GM23338 (cell line): ENCODE measurements around the gene EDEM3. TPM values are rescaled to one million over a fixed set of nuclear protein-coding genes. Genes with fewer than 3 reads are reported as not detected.

Experiments
- ATAC-seq: fragments of 200-7000 bp; cut with Tn5 transposase; 3 replicates; pipeline ENCODE4 v1.9.1; 2020
- DNase-seq: peaks from one replicate; pipeline ENCODE4 v3.0.0-alpha.2; 2015; ENCODE audit warnings: low spot score
- H2AFZ ChIP-seq: fragments of 200-600 bp; sonication (generic); 2 replicates; pipeline ENCODE4 v1.8.0; 2016; ENCODE audit warnings: antibody characterized with exemption, mild to moderate bottlenecking, moderate library complexity
- H3F3A ChIP-seq: fragments of 200-600 bp; sonication (generic); replicated peaks from 2 replicates; pipeline ENCODE4 v1.8.0; 2017; ENCODE audit warnings: antibody characterized with exemption, mixed run types, low read depth
- H3K27ac ChIP-seq: fragments of 200-600 bp; sonication (generic); 2 replicates; pipeline ENCODE4 v1.6.1; 2016; ENCODE audit warnings: low read depth
- H3K27me3 ChIP-seq: fragments of 200-600 bp; sonication (generic); 2 replicates; pipeline ENCODE4 v1.8.0; 2016; ENCODE audit warnings: mild to moderate bottlenecking, mixed run types, moderate library complexity; ENCODE audit not compliant: insufficient read depth
- H3K36me3 ChIP-seq: fragments of 200-600 bp; sonication (generic); 2 replicates; pipeline ENCODE4 v1.8.0; 2016; ENCODE audit warnings: mild to moderate bottlenecking; ENCODE audit not compliant: insufficient read depth
- H3K4me1 ChIP-seq: fragments of 200-600 bp; sonication (generic); 2 replicates; pipeline ENCODE4 v1.8.0; 2016; ENCODE audit warnings: mild to moderate bottlenecking, moderate library complexity; ENCODE audit not compliant: insufficient read depth
- H3K4me2 ChIP-seq: fragments of 200-600 bp; sonication (generic); 2 replicates; pipeline ENCODE4 v1.7.1; 2017; ENCODE audit warnings: mixed run types
- H3K4me3 ChIP-seq: fragments of 200-600 bp; sonication (generic); 2 replicates; pipeline ENCODE4 v1.6.1; 2016; ENCODE audit warnings: mixed run types
- H3K79me2 ChIP-seq: fragments of 200-600 bp; sonication (generic); replicated peaks from 2 replicates; pipeline ENCODE4 v1.8.0; 2017; ENCODE audit warnings: mild to moderate bottlenecking; ENCODE audit not compliant: insufficient read depth
- H3K9me2 ChIP-seq: fragments of 200-600 bp; sonication (generic); 2 replicates; pipeline ENCODE4 v1.8.0; 2017; ENCODE audit not compliant: insufficient read depth
- H4K20me1 ChIP-seq: fragments of 200-600 bp; sonication (generic); replicated peaks from 2 replicates; pipeline ENCODE4 v1.8.0; 2017; ENCODE audit warnings: mild to moderate bottlenecking; ENCODE audit not compliant: insufficient read depth
- H3K27ac Mint-ChIP-seq: 2 replicates; pipeline ENCODE4 v1.8.0; 2020; ENCODE audit warnings: inconsistent platforms, mild to moderate bottlenecking, moderate library complexity, mixed read lengths
- H3K27me3 Mint-ChIP-seq: 3 replicates; pipeline ENCODE4 v1.8.0; 2022; ENCODE audit warnings: low read depth, mild to moderate bottlenecking, moderate library complexity, mixed read lengths, inconsistent platforms; ENCODE audit not compliant: insufficient read depth, poor library complexity
- H3K36me3 Mint-ChIP-seq: 3 replicates; pipeline ENCODE4 v1.8.0; 2021; ENCODE audit warnings: low read depth, mild to moderate bottlenecking, inconsistent platforms, moderate library complexity, mixed read lengths
- H3K4me1 Mint-ChIP-seq: 3 replicates; pipeline ENCODE4 v1.8.0; 2020; ENCODE audit warnings: mild to moderate bottlenecking, inconsistent platforms, mixed read lengths
- H3K4me3 Mint-ChIP-seq: 3 replicates; pipeline ENCODE4 v1.8.0; 2021; ENCODE audit warnings: moderate library complexity, mild to moderate bottlenecking, inconsistent platforms, mixed read lengths
- H3K9me3 Mint-ChIP-seq: 3 replicates; pipeline ENCODE4 v1.8.0; 2020; ENCODE audit warnings: moderate library complexity, mild to moderate bottlenecking, inconsistent platforms, mixed read lengths
- CREB1 ChIP-seq: fragments of 250-450 bp; sonication (Bioruptor Pico); IDR thresholded peaks from 2 replicates; pipeline ENCODE4 v1.5.0; 2020; ENCODE audit warnings: low read depth, mild to moderate bottlenecking, moderate library complexity
- CTCF ChIP-seq, 2 experiments: fragments of 200-600 bp in 1 of 2; sonication (generic) in 1 of 2; conservative IDR thresholded peaks; 2 replicates each; pipeline versions ENCODE4 v1.5.1 to v1.6.1; 2016 to 2017; ENCODE audit warnings: antibody characterized with exemption in 2 of 2, low read depth in 2 of 2, mild to moderate bottlenecking in 2 of 2, moderate library complexity in 1 of 2
- ETS1 ChIP-seq: IDR thresholded peaks from 2 replicates; pipeline ENCODE4 v1.6.1; 2016; ENCODE audit warnings: antibody characterized with exemption
- EZH2 ChIP-seq: fragments of 200-600 bp; sonication (generic); IDR thresholded peaks from one replicate; pipeline ENCODE4 v1.8.0; 2017; ENCODE audit warnings: antibody characterized with exemption, mild to moderate bottlenecking, low read depth; ENCODE audit not compliant: unreplicated experiment
- EZH2phosphoT487 ChIP-seq: fragments of 200-600 bp; sonication (generic); IDR thresholded peaks from one replicate; pipeline ENCODE4 v1.8.1; 2018; ENCODE audit warnings: antibody characterized with exemption; ENCODE audit not compliant: unreplicated experiment
- JUNB ChIP-seq: IDR thresholded peaks from one replicate; pipeline ENCODE4 v1.6.1; 2016; ENCODE audit warnings: antibody characterized with exemption; ENCODE audit not compliant: unreplicated experiment
- NANOG ChIP-seq: IDR thresholded peaks from 2 replicates; pipeline ENCODE4 v1.6.1; 2016; ENCODE audit warnings: antibody characterized with exemption, borderline replicate concordance
- POLR2AphosphoS5 ChIP-seq: IDR thresholded peaks from 2 replicates; pipeline ENCODE4 v1.6.1; 2016; ENCODE audit warnings: antibody characterized with exemption, low read depth
- REST ChIP-seq: IDR thresholded peaks from one replicate; pipeline ENCODE4 v1.6.1; 2018; ENCODE audit warnings: antibody characterized with exemption; ENCODE audit not compliant: unreplicated experiment
- STAT1 ChIP-seq: IDR thresholded peaks from one replicate; pipeline ENCODE4 v1.6.1; 2016; ENCODE audit warnings: antibody characterized with exemption; ENCODE audit not compliant: unreplicated experiment
- ZNF114 ChIP-seq: fragments of 250-450 bp; sonication (Bioruptor Pico); IDR thresholded peaks from 2 replicates; pipeline ENCODE4 v1.5.0; 2020; ENCODE audit warnings: mild to moderate bottlenecking, moderate library complexity
- ZNF331 ChIP-seq: fragments of 250-450 bp; sonication (Bioruptor Pico); IDR thresholded peaks from 2 replicates; pipeline ENCODE4 v1.5.0; 2020; ENCODE audit warnings: low read depth, mild to moderate bottlenecking, moderate library complexity
- ZNF462 ChIP-seq: fragments of 250-450 bp; sonication (Bioruptor Pico); IDR thresholded peaks from 2 replicates; pipeline ENCODE4 v1.5.0; 2020; ENCODE audit warnings: mild to moderate bottlenecking, moderate library complexity
- polyA plus RNA-seq: library from polyadenylated mRNA; unstranded; fragments of >200 nt; fragmentation: Nextera tagmentation; extraction: Ambion mirVana; gene quantifications from 2 replicates; pipeline ENCODE4 v1.2.1, GENCODE V29; 2016
- total RNA-seq: library from RNA; depleted of rRNA; stranded (reverse); fragments of >200 nt; shearing (Covaris generic); gene quantifications from 2 replicates; pipeline ENCODE4 v1.2.3, GENCODE V29; 2014

EDEM3 gene
- total and polyA plus RNA-seq, 2 experiments from 2014 or later: 4.8 to 11.5 TPM

- Histone ChIP-seq H3K9me2 (no peaks in the 10 kb centered on the region), H3K27me3 (no peaks in the 10 kb centered on the region), H3K79me2 (no peaks in the 10 kb centered on the region), H2AFZ (no peak overlapping the region), H4K20me1 (no peaks in the 10 kb centered on the region), H3K27ac (no peak overlapping the region), H3F3A (no peaks in the 10 kb centered on the region), H3K4me3 (no peak overlapping the region), H3K4me1 (no peaks in the 10 kb centered on the region), H3K4me2 (no peak overlapping the region), H3K36me3 (no peaks in the 10 kb centered on the region; the same call in 1 of the 2 replicates)
- Mint-ChIP-seq H3K27ac (no peak overlapping the region), H3K36me3 (peaks cover 3% of the 10 kb centered on the region; the same call in 2 of the 3 replicates), H3K9me3 (peaks cover 4% of the 10 kb centered on the region), H3K4me1 (no peaks in the 10 kb centered on the region), H3K4me3 (no peak overlapping the region), H3K27me3 (peaks cover 3% of the 10 kb centered on the region)
- ATAC-seq: no peak
- TF ChIP-seq STAT1: no peak
- no peak for TF ChIP-seq ZNF331 (CRISPR knock-in tag)
- no peak for TF ChIP-seq ETS1
- TF ChIP-seq CREB1 (CRISPR knock-in tag): no peak
- no peak for TF ChIP-seq POLR2AphosphoS5
- no peak for TF ChIP-seq ZNF462 (CRISPR knock-in tag)
- no peak for TF ChIP-seq ZNF114 (CRISPR knock-in tag)
- TF ChIP-seq EZH2: no peak
- TF ChIP-seq EZH2phosphoT487: no peak
- TF ChIP-seq JUNB: no peak
- no peak for TF ChIP-seq NANOG
- TF ChIP-seq CTCF (conservative IDR thresholded peaks at IDR 0.05; ENCODE audit: low read depth in 2 of 2): no peak
- TF ChIP-seq REST: no peak
- DNase-seq: no peak
These were observed 34.3 kb upstream of the EDEM3 start for GRCh38 chr1:184788970-184789369.
